Inflammatory macrophage treated with lipopolysaccharide for 1 hour (primary cell): Measurements from ENCODE around the gene PDPK1.
"Not testable (repeated sequence)": the region's sequence is repeated elsewhere in the genome, so short reads cannot be mapped to it uniquely, and the experiment has no call there.

Experiments
- DNase-seq, 2 donors: peaks; one replicate each; pipeline ENCODE4 v3.0.0-alpha.2; 2020 to 2022

The PDPK1 gene

GRCh38 chr16:2620870-2621269, 83.0 kb downstream of the PDPK1 start:
- DNase-seq: not testable (repeated sequence)

DNA sequence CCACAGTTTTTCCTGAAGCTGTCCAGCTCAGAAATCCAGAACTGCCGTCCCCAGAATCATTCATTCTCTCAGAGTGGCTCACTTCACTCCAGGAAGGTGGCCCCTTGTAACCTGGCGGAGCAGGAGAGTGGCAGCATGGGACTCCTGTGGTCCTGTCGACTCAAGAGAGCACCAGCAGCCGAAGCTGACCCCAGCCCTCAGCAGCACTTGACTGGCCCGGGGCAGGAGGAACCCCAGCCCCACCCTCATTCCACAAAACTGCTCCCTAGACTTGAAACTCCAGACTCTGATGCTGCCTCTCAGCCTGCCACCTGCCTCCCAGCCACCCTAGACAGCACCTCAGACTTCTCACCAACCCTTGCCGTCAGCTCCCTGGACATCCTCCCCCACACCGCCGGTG, 83.6 kb downstream of the PDPK1 start:
- DNase-seq: not testable (repeated sequence)

GRCh38 chr16:2627075-2627474, 89.3 kb downstream of the PDPK1 start:
- DNase-seq: not testable (repeated sequence)

- not testable (repeated sequence) for DNase-seq
Observed at GRCh38 chr16:2631203-2631602, 93.4 kb downstream of the PDPK1 start.

DNA sequence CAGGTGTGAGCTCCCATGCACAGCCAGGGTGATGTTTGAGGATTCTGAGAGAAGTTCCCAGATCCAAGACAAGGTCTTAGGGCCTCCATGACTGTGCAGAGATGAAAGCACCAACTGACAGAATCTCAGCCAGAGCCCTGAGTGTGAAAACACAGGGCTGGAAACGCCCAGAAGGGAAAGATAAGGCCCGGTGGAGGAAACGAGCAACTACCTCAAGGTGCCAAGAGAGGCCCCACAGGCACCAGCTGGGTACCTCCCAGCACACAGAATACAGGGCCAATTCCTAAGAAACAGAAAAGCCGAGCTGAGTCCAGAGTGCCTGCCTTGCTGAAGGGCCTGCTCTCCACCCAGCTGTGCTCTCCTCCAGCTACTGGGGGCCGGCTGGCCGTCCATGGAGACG, 94.5 kb downstream of the PDPK1 start:
- not testable (repeated sequence) for DNase-seq

DNA sequence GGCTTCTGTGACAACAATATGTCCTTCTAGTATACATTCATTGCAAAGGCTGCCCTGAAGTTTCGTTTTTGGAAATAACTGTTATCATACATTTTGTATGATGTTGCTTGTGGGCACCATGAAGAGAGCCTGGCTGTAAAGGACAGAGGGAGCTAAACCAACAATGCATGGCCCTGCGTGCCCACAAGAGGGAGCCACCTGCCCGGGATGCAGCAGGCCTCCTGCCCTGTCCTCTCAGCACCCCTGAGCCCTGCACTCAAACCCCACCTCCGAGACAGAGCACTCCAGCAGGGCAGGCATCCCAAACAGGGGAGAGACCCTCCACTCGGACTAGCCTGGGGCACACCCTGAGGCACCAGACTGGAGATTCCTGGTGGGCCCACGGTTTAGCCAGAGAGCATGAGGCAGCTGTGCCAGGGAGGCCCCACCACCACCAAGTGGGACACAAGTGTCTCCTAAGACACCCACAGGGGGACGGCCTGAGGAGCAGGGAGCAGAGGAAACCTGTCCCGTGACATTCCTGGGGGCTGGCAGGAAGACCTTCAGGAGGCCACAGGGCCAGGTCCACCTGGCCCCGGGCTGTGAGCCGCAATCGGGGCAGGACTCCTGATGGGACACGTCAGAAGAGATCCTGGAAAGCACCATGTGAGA, 101.4 kb downstream of the PDPK1 start:
- DNase-seq: not testable (repeated sequence)

DNA sequence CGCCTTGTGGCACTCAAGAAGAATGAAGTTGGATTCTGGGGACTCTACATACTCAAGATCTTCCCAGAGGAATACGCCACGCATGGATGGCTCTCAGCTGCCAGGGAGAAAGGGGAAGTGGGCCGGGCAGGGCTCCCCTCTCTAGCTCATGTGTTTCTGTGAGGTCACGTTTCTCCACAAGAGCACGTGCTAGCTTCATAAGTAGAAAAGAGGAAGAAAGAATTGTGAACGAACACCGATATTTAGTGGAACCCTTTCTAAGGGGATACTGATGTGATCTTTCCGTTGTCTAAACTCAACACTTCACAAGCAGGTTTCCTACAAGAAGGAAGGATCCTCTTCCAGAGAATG, 101.9 kb downstream of the PDPK1 start:
- DNase-seq: not testable (repeated sequence)

DNA sequence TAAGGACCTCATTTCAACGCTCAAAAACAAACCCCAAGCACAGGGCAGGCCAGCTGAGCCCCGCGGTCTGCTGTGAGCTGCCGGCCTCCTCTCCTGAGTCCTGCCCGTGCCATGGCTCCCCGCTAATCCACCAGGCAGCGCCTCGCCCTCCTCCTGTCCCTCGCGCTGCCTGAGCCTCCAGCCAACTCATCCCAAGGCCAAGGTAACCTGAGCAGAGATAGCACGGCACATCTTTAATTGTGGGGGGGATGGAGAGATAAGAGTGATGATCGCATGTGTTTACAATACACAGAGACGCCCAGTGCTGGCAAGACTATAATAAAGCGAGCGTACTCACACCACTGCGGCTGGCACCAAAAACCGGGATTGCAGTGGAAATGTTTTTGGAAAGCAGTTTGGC, 104.7 kb downstream of the PDPK1 start:
- not testable (repeated sequence) for DNase-seq

DNA sequence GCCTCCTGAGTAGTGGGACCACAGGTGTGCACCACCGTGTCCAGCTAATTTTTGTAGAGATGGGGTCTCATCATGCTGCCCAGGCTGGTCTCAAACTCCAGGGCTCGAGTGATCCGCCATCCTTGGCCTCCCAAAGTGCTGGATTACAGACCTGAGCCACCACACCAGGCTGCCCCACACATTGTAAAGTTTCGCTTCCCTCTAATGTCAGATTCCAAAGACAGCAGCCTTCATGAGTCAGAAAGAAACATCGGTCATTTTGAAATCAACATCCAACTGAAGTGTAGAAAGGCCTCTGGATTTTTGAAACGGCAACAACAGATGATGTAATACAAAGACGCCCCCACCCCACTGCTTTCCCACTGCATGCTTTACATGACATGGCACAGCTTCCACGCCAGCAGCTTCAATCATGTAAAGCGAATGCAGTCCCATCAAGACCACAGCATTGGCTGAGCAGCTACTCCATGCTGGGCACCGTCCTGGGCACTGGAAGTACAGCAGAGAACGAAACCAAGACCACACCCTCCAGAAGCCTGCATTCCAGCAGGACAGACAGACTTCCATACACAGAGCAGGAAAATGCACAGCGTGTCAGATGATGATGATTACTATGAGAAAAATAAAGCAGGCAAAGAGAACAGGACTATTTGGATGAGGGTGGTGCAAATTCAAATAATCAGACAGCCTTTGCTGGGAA, 107.1 kb downstream of the PDPK1 start:
- not testable (repeated sequence) for DNase-seq

GRCh38 chr16:2651268-2651871, 113.5 kb downstream of the PDPK1 start:
- not testable (repeated sequence) for DNase-seq
